Thyroid gland (tissue), 4 donors: ENCODE results near the gene HBG1. TPM values are rescaled to one million over a fixed set of nuclear protein-coding genes. Genes with fewer than 3 reads are reported as not detected.

Experiments used
- DNase-seq, 2 donors: peaks; one replicate each; pipeline ENCODE4 v3.0.0-alpha.2; 2019
- H3K27ac ChIP-seq, 3 donors: fragments of 200-600 bp; sonication (generic); 1 replicate in 2 of 3; 2 replicates in 1 of 3; pipeline ENCODE4 v1.5.1; 2016 to 2019; ENCODE audit warnings: mild to moderate bottlenecking in 1 of 3, moderate library complexity in 1 of 3
- H3K27me3 ChIP-seq: fragments of 200-600 bp; sonication (generic); one replicate; pipeline ENCODE4 v1.5.1; 2019
- H3K36me3 ChIP-seq, 2 donors: fragments of 200-600 bp; sonication (generic); one replicate each; pipeline ENCODE4 v1.5.1; 2016 to 2019
- H3K4me1 ChIP-seq, 2 donors: fragments of 200-600 bp; sonication (generic); one replicate each; pipeline ENCODE4 v1.5.1; 2017 to 2019
- H3K4me3 ChIP-seq, 3 donors: fragments of 200-600 bp; sonication (generic); replicated peaks in 1 of 3; 1 replicate in 2 of 3; 2 replicates in 1 of 3; pipeline ENCODE4 v1.5.1; 2016; ENCODE audit warnings: mild to moderate bottlenecking in 1 of 3
- H3K9me3 ChIP-seq: fragments of 200-600 bp; sonication (generic); one replicate; pipeline ENCODE4 v1.5.1; 2017
- CTCF ChIP-seq, 6 experiments: fragments of 200-600 bp in 3 of 6; fragments of 450-650 bp in 3 of 6; sonication (generic) in 3 of 6; IDR thresholded peaks; one replicate each; pipeline ENCODE4 v1.5.1; 2016 to 2019; ENCODE audit warnings: antibody characterized with exemption in 6 of 6, mild to moderate bottlenecking in 2 of 6, inconsistent platforms in 1 of 6, moderate library complexity in 1 of 6
- POLR2A ChIP-seq, 2 donors: fragments of 450-650 bp; IDR thresholded peaks; one replicate each; pipeline ENCODE4 v1.6.1; 2017; ENCODE audit warnings: antibody characterized with exemption in 2 of 2, mild to moderate bottlenecking in 2 of 2, moderate library complexity in 1 of 2
- WGBS, 2 donors: methylation state at CpG; one replicate each; pipeline ENCODE4 v1.1.5; 2017; 5-methylcytosine and 5-hydroxymethylcytosine counted together
- intact Hi-C: fragments of 100-400 bp; cut with DNase I; formaldehyde crosslinking; loops from one replicate; pipeline ENCODE4 v1.15.1; 2023
- total RNA-seq, 4 donors: library from RNA; depleted of rRNA; stranded (reverse); fragments of >200 nt; gene quantifications; one replicate each; pipeline ENCODE4 v1.2.3, GENCODE V29; 2016

HBG1 gene
- total RNA-seq, 4 donors from 2014 or later = not detected

GRCh38 chr11:5286351-5286750, 36.7 kb upstream of the HBG1 start:
- 35 to 44% methylated on average over 1 of the region's 1 CpG for WGBS, 2 donors
- no peaks in the 10 kb centered on the region for H3K36me3 ChIP-seq
- no peaks in the 10 kb centered on the region for H3K9me3 ChIP-seq
- DNase-seq = no peak
- intact Hi-C loops = no loop called here
- H3K4me1 ChIP-seq = no peaks in the 10 kb centered on the region
- no peak overlapping the region for H3K27ac ChIP-seq
- H3K27me3 ChIP-seq = no peaks in the 10 kb centered on the region
- H3K4me3 ChIP-seq = no peak overlapping the region
- TF ChIP-seq CTCF (IDR thresholded peaks at IDR 0.05) = no peak
- no peak for TF ChIP-seq POLR2A (IDR thresholded peaks at IDR 0.05)

GRCh38 chr11:5285703-5286340, 36.2 kb upstream of the HBG1 start:
- no peak for DNase-seq
- no peaks in the 10 kb centered on the region for H3K27me3 ChIP-seq
- H3K4me3 ChIP-seq = no peak overlapping the region
- no peak for TF ChIP-seq CTCF (IDR thresholded peaks at IDR 0.05)
- TF ChIP-seq POLR2A (IDR thresholded peaks at IDR 0.05) = no peak
- H3K27ac ChIP-seq = no peak overlapping the region
- 85 to 86% methylated on average over 4 of the region's 4 CpGs for WGBS, 2 donors
- H3K9me3 ChIP-seq = no peaks in the 10 kb centered on the region
- no peaks in the 10 kb centered on the region for H3K36me3 ChIP-seq
- H3K4me1 ChIP-seq = no peaks in the 10 kb centered on the region
- intact Hi-C loops = no loop called here

- H3K36me3 ChIP-seq = no peaks in the 10 kb centered on the region
- no peaks in the 10 kb centered on the region for H3K27me3 ChIP-seq
- 80 to 96% methylated on average over 2 of the region's 2 CpGs for WGBS, 2 donors
- no peak overlapping the region for H3K4me3 ChIP-seq
- no peaks in the 10 kb centered on the region for H3K9me3 ChIP-seq
- intact Hi-C loops = no loop called here
- TF ChIP-seq CTCF (IDR thresholded peaks at IDR 0.05) (no peak), POLR2A (IDR thresholded peaks at IDR 0.05) (no peak)
- H3K4me1 ChIP-seq = no peaks in the 10 kb centered on the region
- H3K27ac ChIP-seq = no peak overlapping the region
- no peak for DNase-seq
Observed at GRCh38 chr11:5284637-5285036, 35.0 kb upstream of the HBG1 start.

GRCh38 chr11:5283882-5284281, 34.2 kb upstream of the HBG1 start:
- H3K36me3 ChIP-seq = no peaks in the 10 kb centered on the region
- TF ChIP-seq CTCF (IDR thresholded peaks at IDR 0.05) = no peak
- no peak for TF ChIP-seq POLR2A (IDR thresholded peaks at IDR 0.05)
- no peaks in the 10 kb centered on the region for H3K4me1 ChIP-seq
- no peak overlapping the region for H3K27ac ChIP-seq
- intact Hi-C loops = no loop called here
- no peaks in the 10 kb centered on the region for H3K9me3 ChIP-seq
- H3K27me3 ChIP-seq = no peaks in the 10 kb centered on the region
- H3K4me3 ChIP-seq = no peak overlapping the region
- DNase-seq = no peak
- 64 to 71% methylated on average over 1 of the region's 1 CpG for WGBS, 2 donors

GRCh38 chr11:5283086-5283485, 33.4 kb upstream of the HBG1 start:
- 79 to 88% methylated on average over 3 of the region's 3 CpGs for WGBS, 2 donors
- intact Hi-C loops = no loop called here
- no peak overlapping the region for H3K27ac ChIP-seq
- no peak overlapping the region for H3K4me3 ChIP-seq
- no peaks in the 10 kb centered on the region for H3K9me3 ChIP-seq
- no peak for DNase-seq
- no peaks in the 10 kb centered on the region for H3K4me1 ChIP-seq
- no peaks in the 10 kb centered on the region for H3K27me3 ChIP-seq
- no peaks in the 10 kb centered on the region for H3K36me3 ChIP-seq
- TF ChIP-seq POLR2A (IDR thresholded peaks at IDR 0.05) = no peak
- no peak for TF ChIP-seq CTCF (IDR thresholded peaks at IDR 0.05)
